ENCODE measurements around the gene E2F1.

E2F1 gene, protein sequence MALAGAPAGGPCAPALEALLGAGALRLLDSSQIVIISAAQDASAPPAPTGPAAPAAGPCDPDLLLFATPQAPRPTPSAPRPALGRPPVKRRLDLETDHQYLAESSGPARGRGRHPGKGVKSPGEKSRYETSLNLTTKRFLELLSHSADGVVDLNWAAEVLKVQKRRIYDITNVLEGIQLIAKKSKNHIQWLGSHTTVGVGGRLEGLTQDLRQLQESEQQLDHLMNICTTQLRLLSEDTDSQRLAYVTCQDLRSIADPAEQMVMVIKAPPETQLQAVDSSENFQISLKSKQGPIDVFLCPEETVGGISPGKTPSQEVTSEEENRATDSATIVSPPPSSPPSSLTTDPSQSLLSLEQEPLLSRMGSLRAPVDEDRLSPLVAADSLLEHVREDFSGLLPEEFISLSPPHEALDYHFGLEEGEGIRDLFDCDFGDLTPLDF

DNA sequence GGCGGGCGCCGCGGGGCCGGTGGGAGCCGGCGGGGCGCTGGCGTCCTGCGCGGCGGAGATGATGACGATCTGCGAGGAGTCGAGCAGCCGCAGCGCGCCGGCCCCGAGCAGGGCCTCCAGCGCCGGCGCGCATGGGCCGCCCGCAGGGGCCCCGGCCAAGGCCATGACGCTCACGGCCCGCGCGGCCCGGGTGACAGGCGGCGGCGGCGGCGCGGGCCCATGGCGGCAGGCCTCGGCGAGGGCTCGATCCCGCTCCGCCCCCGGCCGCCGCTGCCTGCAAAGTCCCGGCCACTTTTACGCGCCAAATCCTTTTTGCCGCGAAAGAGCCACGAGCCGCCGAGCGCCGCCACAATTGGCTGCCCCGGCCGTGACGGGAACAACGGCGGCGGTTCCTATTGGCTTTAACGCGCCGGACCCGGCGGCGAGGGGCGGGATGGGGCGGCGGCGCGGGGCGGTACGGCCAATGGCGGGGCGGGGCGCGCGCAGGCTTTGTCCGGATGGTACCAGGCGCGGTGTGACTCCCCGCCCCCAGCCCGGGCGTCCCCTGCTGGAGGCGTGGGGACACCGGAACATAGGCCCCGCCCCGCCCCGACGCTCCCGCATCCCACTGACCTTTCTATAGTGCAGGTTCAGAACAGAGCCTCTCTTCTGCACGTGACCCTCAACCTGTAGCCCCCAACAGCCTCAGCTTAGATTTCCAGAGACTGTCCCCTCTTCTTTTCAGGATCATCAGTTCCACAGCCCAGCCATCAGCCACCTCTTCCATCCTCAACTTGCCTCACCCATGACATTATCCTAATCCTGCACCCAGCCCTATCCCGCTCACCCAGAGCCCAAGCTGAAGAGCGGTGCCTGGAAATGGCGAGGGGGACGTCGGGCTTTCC lies at the start of gene E2F1:
Gene E2F1, minus strand, starts transcription at position 286 of the 884 bp plus-strand sequence. Its CDS starts 121 bp downstream, at position 165.
- DNase-seq: peak; percentile 92 to 98

GRCh38 chr20:33733654-33734576 lies 47.7 kb upstream of the E2F1 start:
- DNase-seq: no peak

DNA sequence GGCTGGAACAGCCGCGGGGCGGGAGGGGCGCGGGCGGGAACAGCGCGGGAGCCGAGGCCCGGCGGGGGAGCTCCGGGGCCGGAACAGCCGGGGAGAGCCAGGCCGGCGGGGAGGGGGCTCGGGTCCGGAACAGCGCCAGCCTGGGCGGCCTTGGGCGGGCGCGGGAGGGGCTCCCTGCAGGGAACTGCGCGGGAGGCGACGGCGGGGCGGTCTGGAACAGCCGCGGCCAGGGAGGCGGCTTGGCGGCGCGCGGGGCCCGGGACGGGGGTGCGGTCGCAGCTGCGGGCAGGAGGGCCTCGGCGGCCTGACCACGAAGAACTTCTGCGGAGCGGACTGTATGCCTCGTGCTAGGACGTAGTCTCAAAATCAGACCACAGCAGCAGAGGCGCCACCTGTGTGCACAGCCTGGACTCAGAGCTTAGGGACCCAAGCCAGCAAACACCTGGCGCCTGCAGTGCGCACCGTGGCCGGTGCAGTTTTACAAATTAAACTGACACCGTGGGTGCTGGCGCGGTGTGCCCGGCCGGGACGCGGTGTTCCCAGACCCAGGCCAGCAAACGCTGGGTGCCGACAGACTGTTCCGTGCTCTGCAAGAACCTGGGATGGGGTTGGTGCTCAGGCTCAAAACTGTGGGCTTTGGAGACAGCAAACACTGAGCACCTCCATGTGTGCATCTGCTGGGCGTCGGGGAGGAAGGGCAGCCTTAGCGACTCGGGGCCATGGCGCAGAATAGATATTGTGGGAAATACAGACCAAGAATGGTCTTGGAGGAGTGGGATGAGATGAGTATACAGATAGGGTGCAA lies 46.2 kb upstream of the E2F1 start:
- DNase-seq: peak; percentile 78 to 97

DNA sequence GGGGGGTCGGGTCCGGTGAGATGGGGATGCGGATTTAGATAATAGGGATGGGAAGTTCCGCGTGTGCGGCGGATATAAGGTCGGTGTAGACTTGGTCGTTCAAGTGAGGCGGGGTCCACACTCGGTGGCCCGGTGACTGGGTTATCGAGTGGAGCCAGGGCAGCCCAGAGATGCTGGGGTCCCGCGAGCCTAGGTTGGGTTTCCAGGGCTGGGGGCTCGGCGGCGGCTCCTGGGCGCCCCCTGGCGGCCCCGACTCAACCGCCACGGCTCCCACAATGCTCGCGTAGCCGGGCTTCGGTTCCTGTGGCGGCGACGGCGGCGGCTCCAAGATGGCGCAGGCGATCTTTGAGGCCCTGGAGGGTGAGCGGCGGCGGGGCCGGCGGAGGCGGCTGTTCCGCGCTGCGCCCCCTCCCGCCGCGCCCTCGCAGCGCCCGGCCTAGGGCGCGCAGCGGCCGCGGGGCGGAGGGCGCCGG lies 45.5 kb upstream of the E2F1 start, which contains the start of gene ZNF341:
Gene ZNF341, plus strand, starts transcription at position 304 of the 473 bp plus-strand sequence. Its CDS starts 26 bp downstream, at position 330.
- peak; percentile 81 to 97 for DNase-seq

- no peak for DNase-seq
These were observed 44.9 kb upstream of the E2F1 start for GRCh38 chr20:33730946-33731692.

DNA sequence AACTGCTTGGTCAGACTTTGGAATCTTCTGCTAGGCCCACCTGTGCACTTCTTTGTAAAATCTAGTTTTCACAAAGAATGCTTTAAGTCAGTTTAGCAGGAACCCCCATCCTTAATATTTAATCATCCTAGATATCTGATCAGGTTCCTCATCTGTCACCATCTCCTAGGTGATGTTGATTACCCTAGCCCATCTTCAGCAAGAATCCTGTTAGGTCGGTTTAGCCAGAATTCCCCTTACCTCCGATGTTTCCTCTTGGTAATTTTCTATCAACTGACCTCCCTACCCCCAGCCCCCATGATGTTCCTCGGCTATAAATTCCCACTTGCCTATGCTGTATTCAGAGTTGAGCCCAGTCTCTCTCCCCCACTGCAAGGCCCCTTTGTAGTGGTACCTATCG lies 42.9 kb upstream of the E2F1 start:
- DNase-seq: no peak

DNA sequence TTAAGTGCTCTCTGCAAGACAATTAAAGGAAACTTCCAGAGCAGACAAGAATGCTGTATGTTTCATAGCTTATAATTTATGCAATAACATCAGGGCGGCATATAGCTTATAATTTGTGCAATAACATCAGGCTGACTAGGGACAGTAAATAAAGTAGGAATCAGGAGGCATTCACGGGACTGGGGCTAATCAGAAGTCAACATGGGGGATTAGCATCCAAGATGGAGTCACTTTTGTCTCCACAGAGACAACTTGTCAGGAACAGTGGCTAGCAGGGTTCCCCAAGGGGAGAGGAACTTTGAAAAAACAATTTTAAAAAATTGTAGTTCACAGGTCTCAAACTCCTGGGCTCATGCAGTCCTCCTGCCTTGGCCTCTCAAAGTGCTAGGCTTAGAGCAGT lies 42.3 kb upstream of the E2F1 start:
- no peak for DNase-seq

- no peak for DNase-seq
These were observed 41.6 kb upstream of the E2F1 start for GRCh38 chr20:33727806-33728205.

GRCh38 chr20:33727115-33727479 lies 40.9 kb upstream of the E2F1 start:
- no peak for DNase-seq

DNA sequence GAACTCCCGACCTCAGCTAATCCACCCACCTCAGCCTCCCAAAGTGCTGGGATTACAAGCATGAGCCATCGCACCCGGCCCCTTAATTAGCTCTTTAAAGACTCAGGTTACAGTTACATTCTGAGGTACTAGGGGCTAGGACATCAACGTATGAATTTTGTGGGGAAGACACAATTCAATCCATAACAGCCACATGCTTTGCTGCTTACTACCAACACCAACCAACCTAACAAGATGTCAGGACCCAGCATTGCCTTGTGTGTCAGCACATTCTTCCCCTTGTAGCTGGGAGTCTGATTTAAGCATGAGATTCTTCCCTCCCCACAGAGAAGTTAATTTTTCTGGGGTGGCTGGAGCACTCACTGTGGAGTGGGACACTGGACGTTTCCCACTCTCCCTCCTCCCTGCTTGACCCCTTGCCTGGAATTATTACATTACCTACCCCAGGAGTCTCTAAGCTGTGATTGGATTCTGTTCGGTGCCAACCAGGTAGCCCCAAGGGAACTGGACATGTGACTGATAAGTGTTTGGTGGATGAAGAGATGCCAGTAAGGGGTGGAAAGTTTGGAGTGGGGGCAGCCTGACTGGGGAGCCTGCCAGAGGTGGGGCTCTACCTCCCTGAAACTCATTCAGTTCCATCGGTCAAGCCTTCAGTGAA lies 39.6 kb upstream of the E2F1 start:
- DNase-seq: no peak

- no peak for DNase-seq
These were observed 38.4 kb upstream of the E2F1 start for GRCh38 chr20:33724439-33725094.

GRCh38 chr20:33721391-33722140 lies 35.4 kb upstream of the E2F1 start:
- DNase-seq: no peak

GRCh38 chr20:33719989-33720709 lies 34.0 kb upstream of the E2F1 start, which contains the start of gene PXMP4:
PXMP4 (minus strand) TSS chr20:33720310; CDS start chr20:33720207, 103 bp downstream.
- DNase-seq: peak; percentile 96 to 99

DNA sequence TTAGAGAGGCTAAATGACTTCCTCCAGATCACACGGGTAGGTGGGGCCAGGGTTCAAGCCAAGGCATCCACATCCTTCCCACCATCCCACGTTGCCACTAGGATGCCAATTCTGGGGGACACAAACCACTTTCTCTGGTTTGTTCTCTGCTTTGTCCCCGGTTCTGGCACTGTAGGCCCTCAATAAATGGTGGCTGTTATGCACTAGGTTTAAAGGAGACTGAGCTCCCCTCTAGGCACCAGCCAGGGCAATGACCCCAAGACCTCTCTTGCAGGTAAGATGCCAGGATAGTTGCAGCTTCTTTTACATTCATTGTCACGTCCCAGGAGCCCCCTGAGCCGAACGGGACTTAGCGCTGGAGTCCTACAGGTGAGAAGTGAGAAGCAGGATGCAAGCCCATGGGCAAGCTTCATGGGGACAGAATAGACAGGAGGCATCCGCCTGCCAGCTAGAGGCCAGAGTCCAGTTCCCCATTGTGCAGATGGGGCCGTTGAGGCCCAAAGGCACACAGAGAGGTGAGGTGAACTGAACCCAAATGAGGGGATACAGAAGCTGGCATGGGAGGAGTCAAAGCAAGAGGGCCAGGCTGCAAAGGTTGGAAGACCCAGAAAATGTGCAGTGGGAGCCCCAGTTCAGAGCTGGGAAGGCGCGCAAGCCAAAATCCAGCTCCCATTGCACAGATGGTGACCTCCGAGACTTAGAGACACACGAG lies 33.2 kb upstream of the E2F1 start:
- DNase-seq: no peak

DNA sequence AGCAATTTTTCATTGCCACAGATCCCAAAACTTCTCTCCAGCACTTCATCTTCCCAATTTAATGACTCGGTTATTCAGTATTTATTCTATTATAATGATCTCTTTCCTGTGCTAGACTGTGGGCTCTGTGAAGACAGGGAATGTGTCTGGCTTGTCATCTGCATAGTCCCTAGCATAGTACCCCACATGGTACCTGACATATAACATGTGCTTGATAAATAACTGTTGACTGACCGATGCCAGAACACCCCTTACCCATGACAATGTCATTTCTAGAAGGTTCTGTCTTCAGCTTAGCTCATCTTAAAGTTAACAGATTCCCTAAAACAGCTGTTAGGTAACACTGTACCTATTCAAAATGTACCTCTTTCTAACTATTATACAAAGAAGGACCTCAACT lies 30.3 kb upstream of the E2F1 start:
- DNase-seq: no peak

DNA sequence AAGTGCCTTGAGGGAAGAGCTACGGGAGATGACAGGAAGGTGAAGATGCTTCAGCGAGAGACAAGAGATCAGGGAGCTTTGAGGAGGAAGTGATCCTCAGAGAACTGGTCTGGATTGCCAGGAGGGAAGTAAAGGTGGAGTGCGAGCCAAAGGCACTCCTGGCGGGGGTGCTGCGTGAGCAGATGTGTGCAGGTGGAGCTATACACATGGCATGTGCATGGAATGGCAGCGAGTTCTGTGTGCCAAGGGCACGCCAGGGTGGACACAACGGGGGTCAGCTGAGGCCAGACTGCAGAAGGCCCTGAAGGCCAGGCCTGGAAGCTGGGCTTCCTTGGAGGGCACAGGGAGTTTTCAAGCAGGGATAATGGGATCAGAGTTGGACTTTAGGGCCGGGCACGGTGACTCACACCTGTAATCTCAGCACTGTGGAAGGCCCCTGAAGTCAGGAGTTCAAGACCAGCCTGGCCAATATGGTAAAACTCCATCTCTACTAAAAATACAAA lies 27.7 kb upstream of the E2F1 start:
- no peak for DNase-seq

DNA sequence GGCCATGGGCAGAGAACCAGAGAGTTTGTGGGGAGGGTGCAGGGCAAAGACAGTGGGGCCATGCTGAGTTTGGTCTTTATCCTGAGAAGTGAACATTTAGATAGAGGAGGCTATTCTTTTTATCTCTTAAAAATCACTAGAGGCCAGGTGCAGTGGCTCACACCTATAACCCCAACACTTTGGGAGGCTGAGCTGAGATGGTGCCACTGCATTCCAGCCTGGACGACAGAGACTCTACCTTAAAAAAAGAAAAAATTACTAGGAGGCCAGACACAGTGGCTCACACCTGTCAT lies 25.2 kb upstream of the E2F1 start:
- no peak for DNase-seq
